Forelimb muscle (tissue), 1 donor: ENCODE results near the gene TOP2B. TPM values are rescaled to one million over a fixed set of nuclear protein-coding genes. Genes with fewer than 3 reads are reported as not detected.

Experiments used
- DNase-seq: peaks from one replicate; pipeline ENCODE4 v3.0.0-alpha.2; 2013; ENCODE audit warnings: low read depth
- polyA plus RNA-seq: library from polyadenylated mRNA; unstranded; fragments of 120-200 nt; gene quantifications from one replicate; pipeline ENCODE4 v1.2.1, GENCODE V29; 2013; ENCODE audit not compliant: insufficient read length

Gene TOP2B
- polyA plus RNA-seq: 108 TPM

GRCh38 chr3:25664812-25665314 is at the start of gene TOP2B:
Gene TOP2B, minus strand, starts transcription at chr3:25664907. Its CDS starts 610 bp downstream, at chr3:25664297.
- peak; percentile 94 for DNase-seq

- DNase-seq: no peak
Measured at GRCh38 chr3:25713341-25713985, 48.8 kb upstream of the TOP2B start.

GRCh38 chr3:25711090-25711489 is 46.4 kb upstream of the TOP2B start:
- DNase-seq: no peak

GRCh38 chr3:25708036-25708435 is 43.3 kb upstream of the TOP2B start:
- DNase-seq: no peak

GRCh38 chr3:25707268-25707926 is 42.7 kb upstream of the TOP2B start:
- no peak for DNase-seq

- no peak for DNase-seq
Measured at GRCh38 chr3:25706213-25706612, 41.5 kb upstream of the TOP2B start.

- no peak for DNase-seq
Measured at GRCh38 chr3:25697553-25697952, 32.8 kb upstream of the TOP2B start.

GRCh38 chr3:25695731-25696420 is 31.2 kb upstream of the TOP2B start:
- no peak for DNase-seq

- DNase-seq: no peak
Measured at GRCh38 chr3:25693238-25693637, 28.5 kb upstream of the TOP2B start.

- no peak for DNase-seq
Measured at GRCh38 chr3:25692341-25692740, 27.6 kb upstream of the TOP2B start.

- DNase-seq: no peak
Measured at GRCh38 chr3:25690768-25691533, 26.2 kb upstream of the TOP2B start.

GRCh38 chr3:25689226-25689625 is 24.5 kb upstream of the TOP2B start:
- DNase-seq: no peak

GRCh38 chr3:25687742-25688141 is 23.0 kb upstream of the TOP2B start:
- DNase-seq: no peak

GRCh38 chr3:25686766-25687165 is 22.1 kb upstream of the TOP2B start:
- no peak for DNase-seq

- DNase-seq: no peak
Measured at GRCh38 chr3:25683882-25684281, 19.2 kb upstream of the TOP2B start.

GRCh38 chr3:25683410-25683809 is 18.7 kb upstream of the TOP2B start:
- DNase-seq: no peak

- no peak for DNase-seq
Measured at GRCh38 chr3:25679642-25680302, 15.1 kb upstream of the TOP2B start.

- DNase-seq: no peak
Measured at GRCh38 chr3:25679166-25679565, 14.5 kb upstream of the TOP2B start.

- no peak for DNase-seq
Measured at GRCh38 chr3:25678581-25678980, 13.9 kb upstream of the TOP2B start.

- no peak for DNase-seq
Measured at GRCh38 chr3:25677121-25677520, 12.4 kb upstream of the TOP2B start.

- DNase-seq: no peak
Measured at GRCh38 chr3:25674670-25675069, 10.0 kb upstream of the TOP2B start.
